SHP77 treated with DMSO at 0.1 percent for 48 hours (cell line): Measurements from ENCODE around the gene DGAT2L6.
A peak's percentile ranks its signal among the peaks of the same experiment; 100 is the strongest.

Experiments used
- DNase-seq: peaks from one replicate; lab custom pipeline; 2025; lab: John Stamatoyannopoulos, UW

DGAT2L6 gene, protein sequence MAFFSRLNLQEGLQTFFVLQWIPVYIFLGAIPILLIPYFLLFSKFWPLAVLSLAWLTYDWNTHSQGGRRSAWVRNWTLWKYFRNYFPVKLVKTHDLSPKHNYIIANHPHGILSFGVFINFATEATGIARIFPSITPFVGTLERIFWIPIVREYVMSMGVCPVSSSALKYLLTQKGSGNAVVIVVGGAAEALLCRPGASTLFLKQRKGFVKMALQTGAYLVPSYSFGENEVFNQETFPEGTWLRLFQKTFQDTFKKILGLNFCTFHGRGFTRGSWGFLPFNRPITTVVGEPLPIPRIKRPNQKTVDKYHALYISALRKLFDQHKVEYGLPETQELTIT

DNA sequence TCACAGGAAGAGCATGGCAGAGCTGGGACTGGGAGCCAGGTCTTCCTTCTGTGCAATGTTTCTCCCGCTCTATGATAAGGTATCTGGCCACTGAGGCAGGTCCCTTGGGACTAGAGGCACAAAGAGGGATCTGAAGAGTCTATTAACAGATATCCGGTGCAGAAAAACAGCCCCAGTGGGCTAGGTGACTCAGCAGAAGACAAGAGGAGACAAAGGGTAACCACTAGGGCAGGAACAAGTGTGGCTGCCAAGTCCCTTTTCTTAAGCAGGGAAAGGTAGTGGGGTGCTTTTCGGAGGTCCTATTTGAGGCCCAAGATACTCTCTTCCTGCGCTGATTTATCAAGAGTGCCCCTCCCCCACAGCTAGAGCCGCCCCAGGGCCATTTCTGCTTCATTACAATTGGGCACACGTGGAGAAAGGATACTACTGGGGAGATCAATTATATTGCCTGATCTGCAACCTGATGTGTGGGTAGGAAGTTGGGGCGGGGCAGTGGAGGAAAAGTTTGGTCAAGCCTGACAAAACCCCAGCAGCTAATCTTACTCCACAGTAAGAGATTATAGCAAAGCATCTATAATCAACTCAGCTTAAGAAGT, at the start of gene DGAT2L6:
Gene DGAT2L6 (plus strand): TSS at position 546 of the 596 bp plus-strand sequence. CDS start 100 bp downstream, outside the sequence.
- no peak for DNase-seq

DNA sequence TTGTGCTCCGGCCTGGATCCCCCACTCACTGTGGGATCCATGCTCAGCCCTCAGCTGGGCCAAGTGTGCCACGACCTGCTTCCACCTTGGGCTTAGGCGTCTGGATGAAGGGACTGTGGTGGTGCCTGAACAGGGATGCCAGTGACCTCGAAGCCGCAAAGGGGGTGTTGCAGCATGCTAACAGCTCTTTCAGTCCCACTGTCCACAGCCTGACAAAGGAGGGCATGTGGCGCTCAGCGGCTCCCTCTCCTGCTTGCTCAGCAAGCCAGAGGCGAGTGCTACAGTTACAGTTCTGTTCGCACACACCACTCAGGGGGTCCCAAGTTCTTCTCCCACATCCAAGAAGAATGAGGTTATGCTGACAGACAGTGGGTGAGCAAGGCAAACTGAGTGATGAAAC, 49.2 kb upstream of the DGAT2L6 start:
- DNase-seq: no peak

DNA sequence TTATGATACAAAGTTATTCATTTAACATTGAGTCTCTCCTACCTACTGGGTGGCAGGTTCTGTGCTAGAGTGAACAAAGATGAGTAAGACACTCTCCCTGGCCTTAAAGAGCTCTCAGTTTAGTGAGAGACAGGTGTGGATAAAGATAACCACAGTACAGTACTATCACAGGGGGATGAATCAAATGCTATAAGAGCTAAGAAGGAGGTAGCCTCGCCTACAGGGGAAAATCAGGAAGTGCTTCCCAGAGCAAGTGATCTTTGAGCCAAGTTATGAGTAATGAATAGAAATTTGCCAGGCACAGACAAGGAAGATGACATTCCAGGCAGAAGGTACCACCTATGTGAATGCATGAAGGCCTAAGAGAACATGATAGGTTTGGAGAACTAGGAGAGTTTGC, 47.5 kb upstream of the DGAT2L6 start:
- DNase-seq: no peak

DNA sequence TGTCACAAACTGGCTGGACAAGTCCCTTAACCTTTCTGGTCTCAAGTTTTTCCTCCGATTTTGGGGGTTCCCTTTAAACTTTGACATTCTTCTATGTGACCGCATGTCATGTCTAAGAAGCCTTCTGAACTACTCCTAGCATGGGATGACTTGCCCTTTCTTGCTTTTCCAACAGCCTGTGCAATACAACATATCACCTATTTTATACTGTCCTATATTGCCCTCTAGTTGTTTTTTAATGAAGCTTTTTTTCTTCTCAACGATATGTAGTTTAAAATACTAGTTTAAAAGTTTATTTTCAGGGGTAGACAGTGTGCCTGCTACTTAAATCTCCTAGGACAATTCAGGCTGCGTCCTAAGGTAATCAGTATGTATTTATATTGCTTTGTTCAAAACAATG, 45.1 kb upstream of the DGAT2L6 start:
- DNase-seq: no peak

DNA sequence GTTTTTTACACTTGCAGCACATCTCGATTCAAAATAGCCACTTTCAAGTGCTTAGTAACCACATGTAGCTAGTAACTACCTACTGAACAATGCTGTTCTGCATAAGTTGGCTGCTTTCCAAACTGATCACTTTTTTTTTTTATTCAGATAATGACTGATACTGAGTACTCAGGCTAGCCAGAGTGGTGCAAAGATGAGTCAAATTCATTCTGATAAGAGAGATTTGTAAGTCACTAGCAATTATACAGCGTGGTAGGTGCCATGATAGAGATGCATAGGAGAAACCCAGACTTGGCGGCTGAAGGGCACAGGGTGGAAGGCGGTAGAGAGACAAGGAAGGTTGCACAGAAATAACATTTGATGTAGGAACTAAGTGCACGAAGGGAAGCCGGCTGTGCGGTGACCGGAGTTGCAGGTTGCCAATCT, 44.4 kb upstream of the DGAT2L6 start:
- DNase-seq: peak; percentile 65

DNA sequence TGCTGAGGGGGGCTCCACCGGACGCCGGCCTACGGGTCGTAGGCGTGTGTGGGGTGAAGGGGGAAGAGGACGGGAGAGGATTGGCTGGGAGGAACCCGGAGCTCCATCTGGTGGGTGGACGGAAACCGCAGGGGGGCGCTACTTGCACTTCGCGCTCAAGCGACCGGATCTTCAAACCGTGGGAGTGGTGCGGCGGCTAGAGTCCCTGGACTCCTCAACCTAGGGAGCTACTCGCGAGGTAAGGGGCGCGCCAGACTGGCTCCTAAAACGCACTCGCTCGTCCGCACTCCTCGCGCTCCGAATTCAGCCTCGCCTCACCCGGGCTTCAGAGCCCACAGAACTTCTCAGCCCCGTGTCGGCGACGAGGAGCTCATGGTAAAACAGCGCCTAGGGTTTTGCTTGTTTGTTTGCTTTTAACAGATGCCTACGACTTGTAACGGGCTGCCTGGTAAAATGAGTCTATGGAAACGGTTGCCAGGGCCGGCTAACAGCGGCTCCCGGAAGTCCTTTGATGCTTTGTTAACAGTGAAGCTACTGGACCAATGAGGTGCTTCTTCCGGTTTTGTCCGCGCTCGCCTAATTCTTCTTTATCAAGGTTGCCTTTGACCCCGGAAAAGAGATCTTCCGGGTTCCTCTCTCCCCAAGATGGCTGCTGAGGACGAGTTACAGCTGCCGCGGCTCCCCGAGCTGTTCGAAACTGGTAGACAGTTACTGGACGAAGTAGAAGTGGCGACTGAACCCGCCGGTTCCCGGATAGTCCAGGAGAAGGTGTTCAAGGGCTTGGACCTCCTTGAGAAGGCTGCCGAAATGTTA, 43.8 kb upstream of the DGAT2L6 start, which contains the start of gene IGBP1:
Gene IGBP1 (plus strand): TSS at position 145 of the 813 bp plus-strand sequence. CDS start 501 bp downstream, at position 646.
- peak; percentile 65 for DNase-seq

DNA sequence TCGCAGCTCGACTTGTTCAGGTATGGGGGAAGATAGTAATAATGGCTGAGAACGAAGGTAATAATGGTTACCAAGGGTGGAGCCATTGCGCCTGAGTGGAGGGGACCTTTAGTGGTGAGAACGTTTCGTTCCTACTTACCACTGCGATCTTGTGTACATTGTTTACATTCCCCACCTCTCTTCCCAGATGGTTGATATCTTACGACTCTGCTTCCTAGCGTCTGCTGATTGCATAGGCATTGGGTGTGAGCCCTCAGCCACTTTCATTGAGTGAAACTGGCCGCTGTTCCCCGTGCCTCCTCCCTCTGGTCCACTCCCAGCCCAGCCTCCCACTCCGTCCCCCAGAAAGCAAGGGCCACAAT, 43.2 kb upstream of the DGAT2L6 start:
- DNase-seq: no peak

DNA sequence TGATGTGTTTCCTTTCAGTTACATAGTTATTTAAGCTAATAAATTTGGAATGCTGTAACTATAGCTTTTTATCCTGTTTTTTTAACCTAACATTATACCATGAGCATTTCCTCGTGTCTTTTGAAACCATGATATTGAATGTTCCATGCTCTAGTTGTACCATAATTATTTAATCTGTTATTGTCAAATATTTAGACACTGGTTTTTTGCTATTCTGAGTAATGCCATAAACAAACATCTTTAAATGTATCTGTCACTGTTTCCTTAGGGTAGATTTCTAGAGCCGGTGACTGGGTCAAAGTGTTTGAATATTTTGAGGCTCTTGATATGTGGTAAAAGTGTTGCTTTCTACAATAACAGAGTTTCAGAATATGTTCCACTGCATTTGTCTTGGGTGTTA, 38.7 kb upstream of the DGAT2L6 start:
- DNase-seq: no peak

DNA sequence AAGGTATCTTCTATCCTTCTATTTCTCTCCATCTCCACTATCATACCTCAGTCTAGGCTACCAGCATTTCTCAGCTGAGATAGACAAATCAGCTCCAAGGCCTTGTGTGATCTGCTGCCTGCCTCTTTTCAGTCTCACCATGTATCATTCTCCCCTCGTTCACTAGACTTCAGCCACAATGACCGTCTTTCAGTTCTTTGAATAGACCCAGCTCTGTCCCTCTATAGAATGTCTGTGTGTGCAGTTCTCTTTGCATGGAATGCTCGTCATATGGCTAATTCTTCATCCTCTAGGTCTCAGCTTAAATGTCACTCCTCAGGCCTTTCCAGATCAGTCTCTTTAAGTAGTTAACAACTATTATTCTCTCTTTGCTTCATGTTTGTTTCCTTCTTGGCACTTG, 37.5 kb upstream of the DGAT2L6 start:
- DNase-seq: no peak

DNA sequence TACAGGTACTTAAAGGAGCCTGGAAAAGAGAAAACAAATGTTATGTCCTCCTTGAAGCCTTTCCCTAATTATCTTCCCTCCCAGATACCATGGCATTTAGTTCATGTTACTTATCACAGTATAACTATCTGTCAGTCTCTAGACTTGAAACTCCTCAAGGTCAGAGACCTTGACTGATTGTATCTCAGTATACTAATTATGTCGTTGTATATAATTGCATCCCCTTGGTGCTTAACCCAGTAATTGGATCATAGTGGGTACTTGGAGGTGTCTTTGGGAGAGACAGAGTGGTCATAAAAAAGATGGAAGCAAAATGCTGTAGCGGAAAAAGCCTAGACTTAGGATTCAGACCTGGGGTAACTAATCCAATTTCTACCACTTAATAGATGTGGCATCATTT, 35.9 kb upstream of the DGAT2L6 start:
- DNase-seq: no peak

DNA sequence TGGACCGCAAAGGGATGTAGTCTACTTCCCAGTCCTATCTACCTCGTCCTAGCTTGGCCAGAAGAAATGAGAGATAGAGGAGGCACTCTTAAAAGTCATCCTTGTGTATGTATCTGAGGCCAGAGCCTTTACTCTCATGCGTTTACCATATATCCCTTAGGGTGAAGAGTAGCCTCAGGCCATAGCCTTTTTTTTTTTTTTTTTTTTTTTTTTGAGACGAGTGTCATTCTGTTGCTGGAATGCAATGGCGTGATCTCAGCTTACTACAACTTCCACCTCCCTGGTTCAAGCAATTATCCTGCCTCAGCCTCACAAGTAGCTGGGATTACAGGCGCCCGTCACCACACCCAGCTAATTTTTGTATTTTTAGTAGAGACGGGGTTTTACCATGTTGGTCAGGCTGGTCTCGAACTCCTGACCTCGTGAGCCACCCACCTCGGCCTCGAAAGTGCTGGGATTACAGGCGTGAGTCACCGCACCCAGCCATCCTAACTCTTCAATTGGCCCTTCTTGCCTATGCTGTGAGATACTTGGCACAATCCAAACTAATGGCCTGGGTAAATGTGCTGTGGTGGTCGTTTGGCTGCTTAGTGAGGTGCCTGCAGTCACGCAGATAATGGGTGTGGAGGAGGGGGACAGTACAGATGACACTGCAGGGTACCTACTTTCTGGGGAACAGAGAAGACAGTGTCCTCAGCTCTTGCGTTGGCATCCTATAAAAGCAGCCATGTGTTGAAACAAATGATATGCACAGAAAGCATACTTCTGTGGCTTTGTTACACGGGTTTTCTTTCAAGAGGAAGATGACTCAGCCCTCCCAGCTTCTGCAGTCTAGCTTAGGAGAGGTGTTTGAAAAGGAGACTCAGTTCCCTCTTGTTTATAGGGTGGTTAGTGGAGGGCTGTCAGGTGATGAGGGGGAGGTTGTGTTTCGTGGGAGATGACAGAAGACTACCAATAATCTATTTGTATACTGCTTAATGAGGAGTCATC, 10.4 kb upstream of the DGAT2L6 start:
- DNase-seq: no peak

DNA sequence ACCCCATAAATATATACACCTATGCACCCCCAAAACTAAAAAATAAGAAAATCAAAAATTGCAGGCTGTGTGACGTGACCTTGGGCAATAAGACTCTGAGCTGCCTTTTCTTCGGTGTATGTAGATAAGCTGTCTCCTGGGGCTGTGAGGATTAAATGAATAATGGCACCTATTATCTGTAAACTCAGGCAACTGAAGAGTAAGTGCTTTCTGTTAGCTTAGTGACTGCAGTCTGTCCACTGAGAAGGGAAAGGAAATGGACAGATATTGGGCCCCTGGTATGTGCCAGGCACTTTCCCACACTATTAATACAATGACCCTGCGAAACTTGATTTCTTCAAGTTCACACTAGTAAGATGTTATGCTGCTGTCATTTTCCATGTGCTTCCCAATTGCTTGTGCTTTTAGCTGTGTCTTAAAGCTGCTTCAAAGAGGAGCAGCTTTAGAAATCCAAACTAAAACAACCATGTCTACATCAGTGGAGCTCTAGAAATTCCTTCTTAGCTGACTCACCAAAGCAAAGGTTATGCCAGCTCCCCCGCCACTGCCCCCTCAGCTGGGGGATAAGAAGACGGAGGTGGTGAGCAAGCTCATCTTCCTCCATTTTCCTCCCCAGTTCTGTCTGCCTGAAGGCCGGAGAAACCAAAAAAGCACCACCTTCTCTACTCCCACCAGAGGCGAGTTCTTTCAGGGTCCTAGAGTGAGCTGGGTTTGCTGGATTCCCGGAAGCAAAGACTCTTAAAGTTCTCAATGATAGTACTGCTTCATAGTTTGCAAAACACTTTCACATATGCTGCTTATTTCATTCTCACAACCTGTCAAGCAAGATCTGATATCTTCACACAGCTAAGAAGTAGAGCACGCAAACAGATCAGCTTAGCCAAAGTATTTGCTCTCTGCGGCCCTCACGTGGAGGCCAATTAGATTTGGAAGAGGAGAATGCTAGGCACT, 8.8 kb upstream of the DGAT2L6 start:
- no peak for DNase-seq

DNA sequence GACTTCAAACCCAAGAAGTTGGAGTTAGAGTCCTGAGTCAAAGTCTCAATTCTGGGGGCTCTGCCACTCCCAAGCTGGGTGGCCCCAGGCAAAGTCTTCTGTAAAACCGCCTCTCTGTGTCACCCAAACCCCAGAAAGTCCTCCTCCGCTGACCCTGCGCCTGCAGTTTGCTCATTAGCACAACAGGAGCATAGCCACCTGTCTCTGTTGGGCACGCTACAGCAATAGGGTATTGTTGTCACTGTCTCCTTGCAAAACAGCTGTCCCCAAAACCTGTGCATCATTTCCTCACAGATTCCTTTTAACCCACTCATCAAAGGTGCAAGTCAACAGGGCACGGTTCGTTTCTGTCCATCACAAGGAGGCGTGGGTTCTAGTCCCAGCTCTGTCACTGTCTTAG, 8.0 kb upstream of the DGAT2L6 start:
- DNase-seq: no peak

DNA sequence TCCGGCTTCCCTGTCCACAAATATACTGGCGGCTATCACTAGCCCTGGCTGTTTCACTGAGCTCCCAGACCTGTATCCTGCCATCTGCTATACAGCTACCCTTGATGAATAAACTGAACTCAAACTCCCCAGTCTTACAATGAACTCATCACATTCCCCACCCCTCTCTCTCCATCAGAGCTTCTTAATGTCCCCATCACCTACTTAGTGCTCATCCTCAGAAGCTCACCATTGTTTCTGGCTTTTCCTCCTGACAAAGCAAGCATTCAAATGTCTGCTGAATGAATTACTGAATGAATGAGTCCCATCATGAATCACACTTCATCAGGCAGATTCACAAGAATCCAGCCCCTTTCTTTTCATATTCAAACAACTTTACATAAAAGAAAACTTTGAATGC, 5.7 kb upstream of the DGAT2L6 start:
- DNase-seq: no peak

DNA sequence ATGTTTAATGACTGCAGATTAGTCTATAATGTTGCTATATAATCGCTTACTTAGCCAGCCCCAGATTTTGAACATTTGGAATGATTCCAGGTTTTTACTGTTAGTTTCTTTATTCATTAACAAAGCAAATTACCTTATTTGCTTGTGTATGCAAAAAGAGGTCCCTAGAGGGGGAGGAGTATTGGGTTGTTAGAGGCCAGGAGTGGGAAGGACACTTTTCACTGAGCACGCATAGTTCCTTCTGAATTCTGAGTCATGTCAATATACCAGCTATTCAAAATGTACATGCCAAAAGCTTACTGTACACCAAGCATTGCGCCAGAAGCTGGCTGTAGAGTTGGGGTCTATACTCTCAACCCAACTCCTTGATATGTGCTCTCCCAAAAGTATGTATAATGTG, 5.1 kb upstream of the DGAT2L6 start:
- no peak for DNase-seq

DNA sequence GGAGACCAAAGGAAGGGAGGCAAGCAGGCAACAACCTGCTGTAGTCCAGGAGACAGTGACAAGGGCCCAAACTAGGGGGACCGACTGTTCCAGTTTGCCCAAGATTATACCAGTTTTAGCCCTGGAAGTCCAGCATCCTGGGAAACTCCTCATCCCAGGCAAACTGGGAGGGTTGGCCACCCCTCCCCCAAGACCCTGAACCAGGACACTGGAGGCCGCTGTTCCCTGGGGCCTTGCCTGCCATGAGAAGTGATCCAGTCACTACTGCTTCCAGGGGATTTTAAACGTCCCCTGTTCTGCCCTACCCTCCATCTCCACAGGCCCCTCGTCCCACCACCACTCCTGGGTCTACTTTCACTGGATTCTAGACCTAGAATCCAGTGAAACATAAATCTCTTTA, 4.3 kb upstream of the DGAT2L6 start:
- DNase-seq: no peak

DNA sequence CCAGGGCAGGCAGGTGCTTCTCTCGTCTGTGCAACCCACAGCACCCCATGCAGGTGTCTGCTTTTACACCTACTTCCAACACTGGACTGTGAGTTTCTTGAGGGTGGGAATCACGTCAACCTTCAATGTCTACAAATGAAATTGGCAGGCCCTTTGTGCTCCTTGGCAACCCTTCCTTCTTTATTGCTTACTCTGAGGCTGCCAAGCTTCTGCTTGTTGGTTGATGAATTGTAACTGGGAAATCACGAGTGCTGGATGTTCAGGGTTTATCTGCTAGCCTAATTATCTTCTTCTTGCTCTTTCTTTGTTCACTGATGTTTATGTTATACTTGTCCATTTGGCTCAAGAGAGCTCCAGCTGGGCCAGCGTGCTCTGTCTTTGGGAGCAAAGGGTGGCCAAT, 2.5 kb upstream of the DGAT2L6 start:
- no peak for DNase-seq

DNA sequence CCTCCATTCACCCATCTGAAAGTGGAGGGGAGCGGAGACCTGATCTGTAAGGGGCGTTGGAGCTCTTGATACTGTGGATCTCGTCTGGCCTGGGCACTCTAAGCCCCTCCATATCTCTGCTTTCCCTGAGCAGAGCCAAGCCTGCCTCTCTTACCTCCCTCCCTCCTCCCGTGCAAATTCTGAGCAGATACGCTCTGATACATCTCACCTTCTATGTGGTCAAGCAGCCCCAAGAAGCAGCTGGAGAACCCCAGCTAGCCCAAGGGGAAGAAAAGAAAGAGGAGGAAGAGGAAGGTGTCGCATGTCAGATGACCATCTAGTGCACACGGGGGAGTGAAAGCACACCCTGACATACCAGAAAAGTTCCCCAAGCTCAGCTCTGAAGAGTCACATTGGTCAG, 1.9 kb upstream of the DGAT2L6 start:
- no peak for DNase-seq

DNA sequence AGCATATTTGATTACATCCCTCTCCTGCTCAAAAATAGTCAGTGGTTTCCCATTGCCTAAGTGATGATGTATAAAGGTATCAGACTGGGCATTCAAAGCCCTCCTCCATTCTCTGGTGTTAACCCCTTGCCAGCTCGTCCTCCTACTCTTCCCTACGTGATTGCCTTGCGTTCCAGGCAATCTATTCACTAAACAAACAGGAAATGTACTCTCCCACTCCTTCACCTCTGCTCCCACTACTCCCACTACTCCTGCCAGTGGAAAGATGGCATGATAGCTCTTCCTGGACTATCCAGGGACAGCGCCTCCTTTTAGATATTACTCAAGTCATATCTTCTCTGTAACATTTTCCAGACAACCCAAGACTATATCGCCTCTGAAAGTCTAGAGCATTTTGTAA, 5.8 kb downstream of the DGAT2L6 start:
- no peak for DNase-seq

DNA sequence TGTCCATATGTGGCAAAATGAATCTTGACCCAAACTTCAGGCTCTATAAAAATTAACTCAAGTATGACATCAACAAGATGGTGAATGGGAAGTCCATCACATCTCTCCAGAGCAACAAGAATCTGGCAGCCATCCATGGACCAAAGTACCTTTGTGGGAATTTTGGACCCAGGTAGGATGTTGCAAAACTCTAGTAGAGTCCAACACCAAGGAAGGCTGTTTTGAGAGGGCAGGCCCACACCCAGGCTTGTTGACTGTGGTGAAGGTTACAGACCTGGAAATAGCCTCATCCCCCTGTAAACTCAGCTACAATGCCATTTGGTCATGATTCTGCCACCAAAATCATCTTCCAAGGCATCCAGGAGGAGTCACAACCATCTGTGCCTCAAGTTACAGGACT, 12.9 kb downstream of the DGAT2L6 start:
- no peak for DNase-seq
